Measurements from ENCODE around the gene HSD11B2.

The HSD11B2 gene

GRCh38 chr16:67451704-67452435, 20.9 kb downstream of the HSD11B2 start:
- DNase-seq (ENCODE audit: low read depth): no peak

GRCh38 chr16:67454104-67454503, 23.2 kb downstream of the HSD11B2 start:
- DNase-seq (ENCODE audit: low read depth): no peak

- no peak for DNase-seq (ENCODE audit: low read depth)
Measured at GRCh38 chr16:67454852-67455251, 23.9 kb downstream of the HSD11B2 start.

GRCh38 chr16:67456391-67457081, 25.6 kb downstream of the HSD11B2 start:
- DNase-seq (ENCODE audit: low read depth): peak; percentile 49

GRCh38 chr16:67457611-67458010, 26.7 kb downstream of the HSD11B2 start:
- DNase-seq (ENCODE audit: low read depth): no peak

GRCh38 chr16:67458121-67458641, 27.3 kb downstream of the HSD11B2 start:
- no peak for DNase-seq (ENCODE audit: low read depth)

- DNase-seq (ENCODE audit: low read depth): no peak
Measured at GRCh38 chr16:67459066-67459860, 28.3 kb downstream of the HSD11B2 start.

GRCh38 chr16:67459861-67460150, 28.9 kb downstream of the HSD11B2 start:
- DNase-seq (ENCODE audit: low read depth): no peak

- no peak for DNase-seq (ENCODE audit: low read depth)
Measured at GRCh38 chr16:67460168-67460567, 29.2 kb downstream of the HSD11B2 start.

GRCh38 chr16:67460961-67461360, 30.0 kb downstream of the HSD11B2 start:
- no peak for DNase-seq (ENCODE audit: low read depth)

- DNase-seq (ENCODE audit: low read depth): no peak
Measured at GRCh38 chr16:67461600-67462278, 30.8 kb downstream of the HSD11B2 start.

GRCh38 chr16:67462279-67462655, 31.3 kb downstream of the HSD11B2 start:
- no peak for DNase-seq (ENCODE audit: low read depth)

- no peak for DNase-seq (ENCODE audit: low read depth)
Measured at GRCh38 chr16:67463059-67463458, 32.1 kb downstream of the HSD11B2 start.

GRCh38 chr16:67463691-67464090, 32.8 kb downstream of the HSD11B2 start:
- DNase-seq (ENCODE audit: low read depth): no peak

GRCh38 chr16:67464565-67464964, 33.6 kb downstream of the HSD11B2 start:
- no peak for DNase-seq (ENCODE audit: low read depth)

- no peak for DNase-seq (ENCODE audit: low read depth)
Measured at GRCh38 chr16:67466581-67466980, 35.7 kb downstream of the HSD11B2 start.

GRCh38 chr16:67468731-67469130, 37.8 kb downstream of the HSD11B2 start:
- DNase-seq (ENCODE audit: low read depth): no peak

- DNase-seq (ENCODE audit: low read depth): no peak
Measured at GRCh38 chr16:67470359-67470758, 39.4 kb downstream of the HSD11B2 start.

GRCh38 chr16:67471758-67472384, 41.0 kb downstream of the HSD11B2 start:
- DNase-seq (ENCODE audit: low read depth): no peak

- DNase-seq (ENCODE audit: low read depth): no peak
Measured at GRCh38 chr16:67474551-67475455, 43.9 kb downstream of the HSD11B2 start.
